ENCODE data around the gene SPTY2D1.

- TF ChIP-seq CTCF (IDR thresholded peaks at IDR 0.05) (no peak), POLR2A (IDR thresholded peaks at IDR 0.05) (no peak), POLR2AphosphoS5 (IDR thresholded peaks at IDR 0.05) (no peak)
These were observed 10.0 kb downstream of the SPTY2D1 start for GRCh38 chr11:18624161-18624560.
